GM21360 (cell line): Measurements from ENCODE around the gene OLA1.

ENCODE experiments used
- ATAC-seq: cut with Tn5 transposase; IDR thresholded peaks from one replicate; pipeline ENCODE4 v1.9.1; 2021; ENCODE audit warnings: mild to moderate bottlenecking, moderate library complexity; ENCODE audit not compliant: unreplicated experiment

OLA1 gene

GRCh38 chr2:174227748-174228147 lies 20.6 kb downstream of the OLA1 start:
- ATAC-seq: no peak

GRCh38 chr2:174224665-174225288 lies 23.6 kb downstream of the OLA1 start:
- no peak for ATAC-seq

GRCh38 chr2:174224125-174224524 lies 24.2 kb downstream of the OLA1 start:
- ATAC-seq: no peak

GRCh38 chr2:174223388-174223787 lies 24.9 kb downstream of the OLA1 start:
- ATAC-seq: no peak

- ATAC-seq: no peak
Observed at GRCh38 chr2:174222154-174222553, 26.2 kb downstream of the OLA1 start.

GRCh38 chr2:174219321-174219720 lies 29.0 kb downstream of the OLA1 start:
- no peak for ATAC-seq

- ATAC-seq: no peak
Observed at GRCh38 chr2:174218773-174219172, 29.6 kb downstream of the OLA1 start.

- ATAC-seq: no peak
Observed at GRCh38 chr2:174217869-174218268, 30.5 kb downstream of the OLA1 start.

- ATAC-seq: no peak
Observed at GRCh38 chr2:174211954-174212353, 36.4 kb downstream of the OLA1 start.

- no peak for ATAC-seq
Observed at GRCh38 chr2:174210862-174211261, 37.5 kb downstream of the OLA1 start.

- no peak for ATAC-seq
Observed at GRCh38 chr2:174209325-174209724, 39.0 kb downstream of the OLA1 start.

- no peak for ATAC-seq
Observed at GRCh38 chr2:174208026-174208425, 40.3 kb downstream of the OLA1 start.

- no peak for ATAC-seq
Observed at GRCh38 chr2:174205562-174205961, 42.8 kb downstream of the OLA1 start.

GRCh38 chr2:174202188-174202587 lies 46.1 kb downstream of the OLA1 start:
- ATAC-seq: no peak

- no peak for ATAC-seq
Observed at GRCh38 chr2:174198846-174199564, 49.3 kb downstream of the OLA1 start.

- ATAC-seq: no peak
Observed at GRCh38 chr2:174195253-174195652, 53.1 kb downstream of the OLA1 start.

GRCh38 chr2:174193737-174194136 lies 54.6 kb downstream of the OLA1 start:
- no peak for ATAC-seq

GRCh38 chr2:174192664-174193063 lies 55.7 kb downstream of the OLA1 start:
- ATAC-seq: no peak

- ATAC-seq: no peak
Observed at GRCh38 chr2:174191342-174192074, 56.8 kb downstream of the OLA1 start.

- ATAC-seq: no peak
Observed at GRCh38 chr2:174184915-174185314, 63.4 kb downstream of the OLA1 start.

- no peak for ATAC-seq
Observed at GRCh38 chr2:174184504-174184903, 63.8 kb downstream of the OLA1 start.

- no peak for ATAC-seq
Observed at GRCh38 chr2:174183076-174183475, 65.3 kb downstream of the OLA1 start.
